Keratinocyte (primary cell): ENCODE results near the gene PCSK6. TPM values are rescaled to one million over a fixed set of nuclear protein-coding genes. Genes with fewer than 3 reads are reported as not detected.

Experiments
- DNase-seq: peaks from one replicate; pipeline ENCODE4 v3.0.0-alpha.2; 2011; ENCODE audit warnings: low read depth, missing footprints, low spot score
- FAIRE-seq: peaks from 2 replicates; lab custom pipeline; 2011; peaks lifted over from hg19 to GRCh38; lab: Jason Lieb, UNC
- H2AFZ ChIP-seq: 2 replicates; pipeline ENCODE4 v1.6.0; 2012; ENCODE audit warnings: low read length, control low read depth, inconsistent platforms; ENCODE audit not compliant: control insufficient read depth
- H3K27ac ChIP-seq: 2 replicates; pipeline ENCODE4 v1.5.1; 2011; ENCODE audit warnings: low read length; ENCODE audit not compliant: control insufficient read depth, insufficient read depth
- H3K27me3 ChIP-seq: 3 replicates; pipeline ENCODE4 v1.6.0; 2011; ENCODE audit warnings: low read length; ENCODE audit not compliant: control insufficient read depth, insufficient read depth; ENCODE audit errors: extremely low read depth
- H3K36me3 ChIP-seq, 2 experiments: 2 replicates in 1 of 2; 3 replicates in 1 of 2; pipeline ENCODE4 v1.5.1; 2011; ENCODE audit warnings: low read length in 2 of 2, mild to moderate bottlenecking in 1 of 2; ENCODE audit not compliant: control insufficient read depth in 2 of 2, insufficient read depth in 2 of 2; ENCODE audit errors: extremely low read depth in 1 of 2
- H3K4me1 ChIP-seq: 3 replicates; pipeline ENCODE4 v1.5.1; 2011; ENCODE audit warnings: low read length; ENCODE audit not compliant: control insufficient read depth, insufficient read depth; ENCODE audit errors: extremely low read depth
- H3K4me2 ChIP-seq: 3 replicates; pipeline ENCODE4 v1.6.0; 2011; ENCODE audit warnings: low read depth, low read length; ENCODE audit not compliant: control insufficient read depth, insufficient read depth; ENCODE audit errors: extremely low read depth
- H3K4me3 ChIP-seq, 3 experiments: fragments of 200-600 bp in 1 of 3; sonication (generic) in 1 of 3; 2 replicates in 2 of 3; 3 replicates in 1 of 3; pipeline ENCODE4 v1.5.1; 2011 to 2016; ENCODE audit warnings: low read length in 3 of 3, mild to moderate bottlenecking in 3 of 3, control low read depth in 2 of 3, inconsistent platforms in 1 of 3, low read depth in 1 of 3, mixed read lengths in 1 of 3, mixed run types in 1 of 3, moderate library complexity in 1 of 3; ENCODE audit not compliant: control insufficient read depth in 2 of 3, insufficient read depth in 2 of 3; ENCODE audit errors: extremely low read depth in 1 of 3
- H3K79me2 ChIP-seq: 2 replicates; pipeline ENCODE4 v1.6.0; 2012; ENCODE audit warnings: low read length; ENCODE audit not compliant: control insufficient read depth, insufficient read depth
- H3K9ac ChIP-seq: 3 replicates; pipeline ENCODE4 v1.6.0; 2011; ENCODE audit warnings: low read length; ENCODE audit not compliant: control insufficient read depth, insufficient read depth; ENCODE audit errors: extremely low read depth
- H3K9me1 ChIP-seq: 3 replicates; pipeline ENCODE4 v1.6.0; 2011; ENCODE audit warnings: low read length; ENCODE audit not compliant: control insufficient read depth, insufficient read depth; ENCODE audit errors: extremely low read depth
- H3K9me3 ChIP-seq: 2 replicates; pipeline ENCODE4 v1.5.1; 2012; ENCODE audit warnings: low read depth, low read length; ENCODE audit not compliant: control insufficient read depth
- H4K20me1 ChIP-seq: 3 replicates; pipeline ENCODE4 v1.6.0; 2011; ENCODE audit warnings: low read length; ENCODE audit not compliant: control insufficient read depth, insufficient read depth; ENCODE audit errors: extremely low read depth
- CTCF ChIP-seq, 3 experiments: IDR thresholded peaks in 1 of 3; conservative IDR thresholded peaks in 1 of 3; optimal IDR thresholded peaks in 1 of 3; 2 replicates in 2 of 3; 3 replicates in 1 of 3; pipeline versions ENCODE3 to v1.5.1; 2011; ENCODE audit warnings: low read length in 3 of 3, mild to moderate bottlenecking in 3 of 3, moderate library complexity in 2 of 3, control low read depth in 1 of 3, inconsistent platforms in 1 of 3; ENCODE audit not compliant: insufficient read depth in 2 of 3; ENCODE audit errors: extremely low read depth in 1 of 3
- EZH2 ChIP-seq: IDR thresholded peaks from one replicate; pipeline ENCODE4 v1.6.1; 2012; ENCODE audit warnings: inconsistent platforms, mild to moderate bottlenecking, low read length, moderate library complexity
- dilution Hi-C: fragments of 300-500 bp; cut with MboI; formaldehyde crosslinking; loops from one replicate; pipeline ENCODE4 v1.7.0; 2020; ENCODE audit warnings: low sequenced_read_pairs; ENCODE audit not compliant: extremely low pct_ligation_motif_present
- polyA plus RNA-seq, 5 experiments: library from polyadenylated mRNA; depleted of rRNA in 3 of 5; stranded (reverse) in 3 of 5; stranded (forward) in 1 of 5; unstranded in 1 of 5; fragments of >200 nt; gene quantifications; 1 replicate in 1 of 5; 2 replicates in 3 of 5; 3 replicates in 1 of 5; pipeline versions ENCODE4 v1.2.1 to v1.2.3, GENCODE V29; 2011 to 2012; ENCODE audit warnings: missing spikeins in 2 of 5, low read depth in 1 of 5, low replicate concordance in 1 of 5

The PCSK6 gene
- polyA plus RNA-seq, 1 donor (not counting 4 experiments of a cell fraction or from before 2014, with no cell fraction given), result 3.1 TPM

GRCh38 chr15:101372149-101372577 lies 117.3 kb downstream of the PCSK6 start:
- dilution Hi-C loops, result no loop called here
- Histone ChIP-seq H3K9me1 (no peaks in the 10 kb centered on the region), H3K36me3 (no peaks in the 10 kb centered on the region), H3K79me2 (no peaks in the 10 kb centered on the region), H3K4me2 (peak overlapping the region; percentile 59), H3K9ac (no peak overlapping the region), H3K4me1 (peaks cover 6% of the 10 kb centered on the region), H4K20me1 (no peaks in the 10 kb centered on the region), H3K4me3 (no peak overlapping the region), H2AFZ (no peak overlapping the region), H3K9me3 (no peaks in the 10 kb centered on the region), H3K27ac (no peak overlapping the region), H3K27me3 (no peaks in the 10 kb centered on the region)
- no peak for DNase-seq
- no peak for FAIRE-seq
- no peak for TF ChIP-seq EZH2
- no peak for TF ChIP-seq CTCF (optimal IDR thresholded peaks at IDR 0.05 in 1 of 3, IDR thresholded peaks at IDR 0.05 in 1 of 3, conservative IDR thresholded peaks at IDR 0.05 in 1 of 3; ENCODE audit: extremely low read depth in 1 of 3, insufficient read depth in 2 of 3, low read length in 3 of 3)

- H3K4me2 ChIP-seq, result no peak overlapping the region
- DNase-seq (no peak), FAIRE-seq (no peak)
- TF ChIP-seq CTCF (optimal IDR thresholded peaks at IDR 0.05 in 1 of 3, IDR thresholded peaks at IDR 0.05 in 1 of 3, conservative IDR thresholded peaks at IDR 0.05 in 1 of 3; ENCODE audit: extremely low read depth in 1 of 3, insufficient read depth in 2 of 3, low read length in 3 of 3) (no peak), EZH2 (no peak)
- no peaks in the 10 kb centered on the region for H4K20me1 ChIP-seq
- H3K9ac ChIP-seq, result no peak overlapping the region
- H3K4me1 ChIP-seq, result peaks cover 6% of the 10 kb centered on the region
- H3K27me3 ChIP-seq, result no peaks in the 10 kb centered on the region
- no peaks in the 10 kb centered on the region for H3K9me3 ChIP-seq
- no peaks in the 10 kb centered on the region for H3K36me3 ChIP-seq
- H3K27ac ChIP-seq, result no peak overlapping the region
- dilution Hi-C loops, result no loop called here
- no peaks in the 10 kb centered on the region for H3K79me2 ChIP-seq
- H2AFZ ChIP-seq, result no peak overlapping the region
- no peak overlapping the region for H3K4me3 ChIP-seq
- no peaks in the 10 kb centered on the region for H3K9me1 ChIP-seq
Observed at GRCh38 chr15:101371519-101371918, 118.0 kb downstream of the PCSK6 start.
